ENCODE measurements around the gene ZNF791.
A peak's percentile ranks its signal among the peaks of the same experiment; 100 is the strongest.
"Not testable (repeated sequence)": the region's sequence is repeated elsewhere in the genome, so short reads cannot be mapped to it uniquely, and the experiment has no call there.

ZNF791 gene

GRCh38 chr19:12636631-12637030 lies 25.9 kb downstream of the ZNF791 start:
- DNase-seq: no peak

- DNase-seq: no peak
These were observed 28.0 kb downstream of the ZNF791 start for GRCh38 chr19:12638611-12639182.

GRCh38 chr19:12639901-12640613 lies 29.3 kb downstream of the ZNF791 start:
- DNase-seq: peak; percentile 70

GRCh38 chr19:12641456-12641855 lies 30.7 kb downstream of the ZNF791 start:
- DNase-seq: no peak

- no peak for DNase-seq
These were observed 31.8 kb downstream of the ZNF791 start for GRCh38 chr19:12642506-12642905.

- not testable (repeated sequence) for DNase-seq
These were observed 33.0 kb downstream of the ZNF791 start for GRCh38 chr19:12643716-12644115.

- no peak for DNase-seq
These were observed 35.8 kb downstream of the ZNF791 start for GRCh38 chr19:12646551-12646950.

GRCh38 chr19:12647047-12647446 lies 36.3 kb downstream of the ZNF791 start:
- DNase-seq: no peak

GRCh38 chr19:12647490-12648071 lies 36.9 kb downstream of the ZNF791 start:
- peak; percentile 11 for DNase-seq

- DNase-seq: no peak
These were observed 37.4 kb downstream of the ZNF791 start for GRCh38 chr19:12648088-12648487.

- no peak for DNase-seq
These were observed 39.2 kb downstream of the ZNF791 start for GRCh38 chr19:12649941-12650340.

GRCh38 chr19:12652219-12652618 lies 41.5 kb downstream of the ZNF791 start:
- no peak for DNase-seq

GRCh38 chr19:12655546-12655945 lies 44.8 kb downstream of the ZNF791 start:
- no peak for DNase-seq

GRCh38 chr19:12656899-12657571 lies 46.3 kb downstream of the ZNF791 start:
- DNase-seq: no peak

- no peak for DNase-seq
These were observed 47.2 kb downstream of the ZNF791 start for GRCh38 chr19:12657966-12658365.

- no peak for DNase-seq
These were observed 50.3 kb downstream of the ZNF791 start for GRCh38 chr19:12660980-12661379.

GRCh38 chr19:12664406-12665280 lies 53.9 kb downstream of the ZNF791 start:
- no peak for DNase-seq

- no peak for DNase-seq
These were observed 54.5 kb downstream of the ZNF791 start for GRCh38 chr19:12665281-12665573.

- peak; percentile 9 for DNase-seq
These were observed 55.0 kb downstream of the ZNF791 start for GRCh38 chr19:12665671-12666264.

GRCh38 chr19:12666265-12667048 lies 55.7 kb downstream of the ZNF791 start, which contains the start of the genes MAN2B1 and WDR83:
TSS of gene MAN2B1 (minus strand) at chr19:12666742. CDS start at chr19:12666701, 41 bp downstream.
TSS of gene WDR83 (plus strand) at chr19:12666807. CDS start at chr19:12669791, 2,984 bp downstream.
- DNase-seq: peak; percentile 62

GRCh38 chr19:12667731-12668302 lies 57.1 kb downstream of the ZNF791 start:
- no peak for DNase-seq

Data from fibroblast of upper back skin (primary cell).